ENCODE data around the gene BICDL1.
A peak's percentile ranks its signal among the peaks of the same experiment; 100 is the strongest.
"Not testable (repeated sequence)": the region's sequence is repeated elsewhere in the genome, so short reads cannot be mapped to it uniquely, and the experiment has no call there.

BICDL1 gene

DNA sequence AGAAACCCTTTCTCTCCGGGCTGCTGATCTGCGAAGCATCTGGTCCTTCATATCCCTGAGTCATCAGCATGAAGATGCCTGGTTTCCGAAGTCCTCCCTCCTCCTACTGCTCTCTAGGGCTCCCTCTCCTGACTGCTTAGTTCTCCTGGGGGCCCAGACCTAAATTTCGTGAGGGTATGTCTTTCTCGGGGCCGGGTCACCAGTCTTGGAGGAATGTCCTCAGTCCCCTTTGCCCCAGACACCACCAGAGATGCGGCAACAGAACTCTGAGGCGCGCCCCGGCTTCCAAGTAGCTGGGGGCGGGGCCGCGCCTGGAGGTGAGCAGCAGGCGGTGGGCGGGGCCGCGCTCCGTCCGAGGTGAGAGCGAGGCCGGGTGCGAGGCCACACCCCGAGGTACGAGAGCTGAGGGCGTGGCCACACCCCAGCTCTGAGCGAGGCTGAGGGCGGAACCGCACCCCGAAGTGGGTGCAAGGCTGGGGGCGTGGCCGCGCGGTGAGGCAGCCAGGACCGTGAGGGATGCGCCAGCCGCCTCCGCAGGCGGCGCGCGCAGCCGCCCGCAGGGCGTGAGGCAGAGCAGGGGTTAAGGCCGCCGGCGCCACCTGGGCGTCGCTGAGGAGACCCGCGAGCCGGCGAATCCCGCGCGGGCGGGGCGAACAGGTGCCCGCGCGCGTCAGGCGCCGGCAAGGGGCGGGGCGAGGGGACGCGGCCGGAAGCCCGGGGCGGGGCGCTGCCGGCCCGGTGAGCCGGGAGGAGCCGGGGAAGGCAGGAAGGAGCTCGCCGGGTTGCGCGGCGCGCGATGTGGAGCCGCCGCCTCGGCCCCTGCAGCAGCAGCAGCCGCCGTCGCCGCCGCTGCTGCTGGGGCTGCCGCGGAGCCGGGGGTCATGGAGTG lies at the start of gene BICDL1:
TSS of gene BICDL1 (plus strand) at position 765 of the 889 bp plus-strand sequence. CDS start 633 bp downstream, outside the sequence.
- peak; percentile 87 for DNase-seq

- no peak for DNase-seq
Observed at GRCh38 chr12:119940897-119941296, 48.1 kb upstream of the BICDL1 start.

DNA sequence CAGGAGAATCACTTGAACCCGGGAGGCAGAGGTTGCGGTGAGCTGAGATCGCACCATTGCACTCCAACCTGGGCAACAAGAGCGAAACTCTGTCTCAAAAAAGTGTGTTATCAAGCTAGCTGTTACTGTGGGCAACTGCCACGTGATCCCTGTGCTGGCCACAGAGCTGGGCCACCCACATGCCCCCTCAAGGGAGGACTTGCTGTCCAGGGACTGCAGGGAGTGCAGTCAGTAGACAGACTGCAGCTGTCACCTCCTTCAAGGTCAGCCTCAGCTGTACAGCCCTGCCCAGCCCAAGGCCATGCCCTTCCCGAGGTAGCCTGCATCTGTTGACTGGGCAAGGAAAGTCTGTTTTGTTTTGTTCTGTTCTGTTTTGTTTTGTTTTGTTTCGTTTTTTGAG lies 46.6 kb upstream of the BICDL1 start:
- DNase-seq: no peak

DNA sequence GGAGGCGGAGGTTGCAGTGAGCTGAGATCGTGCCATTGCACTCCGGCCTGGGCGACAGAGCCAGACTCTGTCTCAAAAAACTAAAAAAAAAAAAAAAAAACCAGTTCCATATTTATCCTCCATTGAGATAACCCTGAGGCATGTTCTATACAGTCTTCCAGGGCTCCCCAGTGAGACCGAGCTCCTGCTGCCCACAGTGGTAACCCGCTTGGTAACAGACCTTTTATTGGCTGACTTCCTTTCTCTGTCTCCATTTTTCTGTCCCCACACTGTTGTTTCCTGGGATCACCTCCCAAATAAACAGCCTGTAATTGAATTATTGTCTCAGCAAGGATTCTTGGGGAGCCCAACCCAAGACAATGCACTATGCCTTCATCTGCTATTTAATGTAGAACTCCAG lies 42.8 kb upstream of the BICDL1 start:
- no peak for DNase-seq

- no peak for DNase-seq
Observed at GRCh38 chr12:119949145-119949544, 39.9 kb upstream of the BICDL1 start.

DNA sequence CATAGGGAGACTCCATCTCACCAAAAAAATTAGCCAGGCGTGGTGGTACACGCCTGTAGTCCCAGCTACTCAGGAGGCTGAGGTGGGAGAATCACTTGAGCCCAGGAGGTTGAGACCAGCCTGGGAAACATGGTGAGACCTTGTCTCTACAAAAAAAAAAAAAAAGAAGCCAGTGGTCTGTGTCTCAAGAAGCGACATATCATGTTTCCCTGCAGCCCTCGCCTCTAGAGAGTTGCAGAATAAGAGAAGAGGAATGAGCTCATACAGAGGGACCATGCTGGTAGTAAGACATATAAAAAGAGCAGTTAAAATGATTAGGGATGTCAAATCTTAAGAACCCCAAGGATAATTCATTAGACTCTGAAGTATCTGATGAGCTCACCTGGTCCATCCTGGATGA lies 39.4 kb upstream of the BICDL1 start:
- DNase-seq: no peak

- DNase-seq: no peak
Observed at GRCh38 chr12:119956047-119956446, 33.0 kb upstream of the BICDL1 start.

DNA sequence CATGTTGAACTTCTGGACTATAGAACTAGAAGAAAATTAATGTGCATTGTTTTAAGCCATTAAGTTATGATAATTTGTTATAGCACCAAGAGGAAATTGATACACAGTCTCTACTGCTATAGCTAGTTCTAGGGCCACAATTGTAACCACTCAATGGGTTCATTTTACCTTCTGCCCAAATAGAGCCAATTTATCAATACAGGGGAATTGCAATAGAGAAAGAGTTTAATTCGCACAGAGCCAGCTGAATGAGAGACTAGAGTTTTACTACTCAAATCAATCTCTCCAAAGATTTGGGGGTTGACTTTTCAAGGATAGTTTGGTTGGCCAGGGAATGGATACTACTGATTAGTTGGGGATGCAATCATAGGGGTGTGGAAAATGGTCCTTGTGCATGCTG lies 31.9 kb upstream of the BICDL1 start:
- no peak for DNase-seq

GRCh38 chr12:119959435-119959834 lies 29.6 kb upstream of the BICDL1 start:
- no peak for DNase-seq

DNA sequence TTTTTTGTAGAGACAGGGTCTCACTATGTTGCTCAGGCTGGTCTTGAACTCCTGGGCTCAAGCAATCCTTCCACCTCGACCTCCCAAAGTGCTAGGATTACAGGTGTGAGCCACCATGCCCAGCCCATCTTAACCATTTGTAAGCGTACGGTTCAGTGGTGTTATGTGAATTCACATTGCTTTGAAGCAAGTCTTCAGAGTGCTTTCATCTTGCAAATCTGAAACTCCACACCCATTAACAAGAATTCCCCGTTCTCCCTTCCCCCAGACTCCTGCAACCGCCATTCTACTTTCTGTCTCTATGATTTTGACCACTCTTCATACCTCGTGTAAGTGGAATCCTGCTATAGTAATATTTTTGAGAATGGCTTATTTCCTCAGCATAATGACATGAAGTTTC lies 24.9 kb upstream of the BICDL1 start:
- DNase-seq: no peak

DNA sequence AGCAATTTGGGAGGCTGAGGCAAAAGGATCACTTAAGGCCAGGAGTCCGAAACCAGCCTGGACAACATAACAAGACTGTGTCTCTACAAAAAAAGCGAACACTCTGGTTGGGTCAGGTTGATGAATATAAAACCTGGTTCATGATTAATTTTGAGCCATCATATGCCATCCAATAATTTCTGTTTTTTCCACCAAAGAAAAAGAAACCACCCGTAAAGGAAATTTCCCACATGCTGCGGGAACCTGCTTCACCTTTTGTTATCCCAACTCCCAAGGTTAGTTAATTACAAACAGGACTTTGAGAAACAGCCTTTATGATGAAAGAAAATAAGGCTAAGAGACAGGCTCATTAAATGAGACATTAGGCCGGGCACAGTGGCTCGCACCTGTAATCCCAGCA lies 24.1 kb upstream of the BICDL1 start:
- DNase-seq: no peak

- DNase-seq: no peak
Observed at GRCh38 chr12:119980242-119980641, 8.8 kb upstream of the BICDL1 start.

DNA sequence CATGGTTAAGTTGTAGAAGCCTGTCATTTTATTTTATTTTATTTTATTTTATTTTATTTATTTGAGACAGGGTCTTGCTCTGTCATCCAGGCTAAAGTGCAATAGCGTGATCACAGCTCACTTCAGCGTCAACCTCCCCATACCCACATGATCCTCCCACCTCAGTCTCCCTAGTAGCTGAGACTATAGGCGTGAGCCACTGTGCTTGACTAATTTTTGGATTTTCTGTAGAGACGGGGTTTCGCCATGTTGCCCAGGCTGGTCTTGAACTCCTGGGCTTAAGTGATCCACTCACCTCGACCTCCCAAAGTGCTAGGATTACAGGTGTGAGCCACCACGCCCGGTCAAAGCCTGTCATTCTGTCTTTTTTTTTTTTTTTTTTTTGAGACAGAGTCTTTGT lies 8.3 kb upstream of the BICDL1 start:
- not testable (repeated sequence) for DNase-seq

GRCh38 chr12:119989361-119989730 lies 310 bp downstream of the BICDL1 start:
- no peak for DNase-seq

- no peak for DNase-seq
Observed at GRCh38 chr12:119989731-119990381, 820 bp downstream of the BICDL1 start.

GRCh38 chr12:119990382-119990874 lies 1.4 kb downstream of the BICDL1 start:
- no peak for DNase-seq

GRCh38 chr12:119992129-119992705 lies 3.2 kb downstream of the BICDL1 start:
- DNase-seq: no peak

- DNase-seq: no peak
Observed at GRCh38 chr12:119994892-119995658, 6.0 kb downstream of the BICDL1 start.

GRCh38 chr12:119996417-119996816 lies 7.4 kb downstream of the BICDL1 start:
- no peak for DNase-seq

DNA sequence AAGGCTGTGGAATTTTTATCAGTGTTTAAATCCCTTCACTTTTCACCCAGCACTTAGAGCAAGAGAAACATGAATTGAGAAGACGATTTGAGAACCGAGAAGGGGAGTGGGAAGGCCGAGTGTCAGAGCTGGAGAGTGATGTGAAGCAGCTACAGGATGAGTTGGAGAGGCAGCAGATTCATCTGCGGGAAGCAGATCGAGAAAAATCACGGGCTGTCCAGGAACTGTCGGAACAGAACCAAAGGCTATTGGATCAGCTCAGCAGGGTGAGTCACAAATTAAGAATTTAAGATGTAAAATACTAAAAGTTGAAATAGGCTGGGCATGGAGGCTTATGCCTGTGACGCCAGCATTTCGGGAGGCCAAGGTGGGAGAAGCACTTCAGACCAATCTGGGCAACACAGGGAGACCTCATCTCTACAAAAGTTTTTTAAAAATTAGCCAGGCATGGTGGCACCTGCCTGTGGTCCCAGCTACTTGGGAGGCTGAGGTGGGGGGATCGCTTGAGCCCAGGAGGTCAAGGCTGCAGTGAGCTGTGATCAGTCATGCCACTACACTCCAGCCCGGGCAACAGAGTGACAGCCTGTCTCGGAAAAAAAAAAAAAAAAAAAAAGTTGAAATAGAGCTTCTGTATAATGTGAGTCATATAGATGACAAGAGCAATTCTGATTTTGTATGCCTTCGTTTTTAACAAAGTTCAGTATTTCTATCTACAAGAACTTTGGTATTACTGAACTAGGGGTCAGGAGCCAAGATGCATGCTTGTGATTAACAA lies 9.6 kb downstream of the BICDL1 start:
- no peak for DNase-seq

- no peak for DNase-seq
Observed at GRCh38 chr12:120000556-120000955, 11.5 kb downstream of the BICDL1 start.

DNA sequence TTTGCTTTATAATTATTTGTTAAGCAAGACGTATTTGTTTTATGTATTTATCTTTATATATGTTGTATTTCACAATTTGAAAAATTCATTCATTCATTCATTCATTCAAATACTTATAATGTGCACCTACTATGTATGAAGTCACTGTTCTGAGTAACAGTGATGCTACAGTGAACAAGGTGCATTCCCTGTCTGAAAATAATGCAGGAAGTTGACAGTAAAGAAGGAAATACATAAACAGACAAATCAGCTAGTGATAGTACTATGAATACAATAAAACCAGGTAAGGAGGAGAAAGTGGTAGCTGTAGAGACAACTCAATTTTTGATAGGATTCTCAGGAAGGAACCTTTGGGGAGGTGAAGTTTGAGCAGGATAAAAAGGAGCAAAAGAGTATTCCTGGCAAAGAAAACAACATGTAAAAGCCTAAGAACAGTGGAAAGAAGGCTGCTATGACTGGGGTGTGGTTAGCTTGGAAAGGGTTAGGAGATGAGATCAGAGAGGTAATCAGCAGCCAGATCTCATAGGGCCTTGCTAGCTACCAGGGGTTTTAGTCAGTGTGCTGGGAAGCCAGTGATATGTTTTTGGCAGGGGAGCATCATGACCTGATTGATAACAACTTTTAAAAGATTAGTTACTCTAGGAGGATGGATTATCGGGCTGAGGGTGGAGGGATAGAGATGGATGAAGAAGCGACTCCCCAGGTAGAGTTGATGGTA lies 17.4 kb downstream of the BICDL1 start:
- DNase-seq: no peak
